ENCODE measurements around the gene MIOX.

- TF ChIP-seq, protein P1, sequence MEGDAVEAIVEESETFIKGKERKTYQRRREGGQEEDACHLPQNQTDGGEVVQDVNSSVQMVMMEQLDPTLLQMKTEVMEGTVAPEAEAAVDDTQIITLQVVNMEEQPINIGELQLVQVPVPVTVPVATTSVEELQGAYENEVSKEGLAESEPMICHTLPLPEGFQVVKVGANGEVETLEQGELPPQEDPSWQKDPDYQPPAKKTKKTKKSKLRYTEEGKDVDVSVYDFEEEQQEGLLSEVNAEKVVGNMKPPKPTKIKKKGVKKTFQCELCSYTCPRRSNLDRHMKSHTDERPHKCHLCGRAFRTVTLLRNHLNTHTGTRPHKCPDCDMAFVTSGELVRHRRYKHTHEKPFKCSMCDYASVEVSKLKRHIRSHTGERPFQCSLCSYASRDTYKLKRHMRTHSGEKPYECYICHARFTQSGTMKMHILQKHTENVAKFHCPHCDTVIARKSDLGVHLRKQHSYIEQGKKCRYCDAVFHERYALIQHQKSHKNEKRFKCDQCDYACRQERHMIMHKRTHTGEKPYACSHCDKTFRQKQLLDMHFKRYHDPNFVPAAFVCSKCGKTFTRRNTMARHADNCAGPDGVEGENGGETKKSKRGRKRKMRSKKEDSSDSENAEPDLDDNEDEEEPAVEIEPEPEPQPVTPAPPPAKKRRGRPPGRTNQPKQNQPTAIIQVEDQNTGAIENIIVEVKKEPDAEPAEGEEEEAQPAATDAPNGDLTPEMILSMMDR (conservative IDR thresholded peaks at IDR 0.05; ENCODE audit: low read length), result no peak
- TF ChIP-seq EZH2phosphoT487 (IDR thresholded peaks at IDR 0.05; ENCODE audit: borderline replicate concordance), result no peak
These were observed 22.2 kb downstream of the MIOX start for GRCh38 chr22:50508897-50509296.

Measured in Loucy (cell line).